HL-60 (cell line): Measurements from ENCODE around the gene PLXNB2.

Experiments used
- DNase-seq, 2 experiments: peaks; one replicate each; pipeline ENCODE4 v3.0.0-alpha.2; 2010 to 2020; ENCODE audit warnings: low read depth in 1 of 2, low spot score in 1 of 2
- H3K27ac ChIP-seq: fragments of 250-450 bp; sonication (Bioruptor Pico); replicated peaks from 2 replicates; pipeline ENCODE4 v1.5.1; 2020; ENCODE audit warnings: mild to moderate bottlenecking, moderate library complexity
- H3K27me3 ChIP-seq: fragments of 250-450 bp; sonication (Bioruptor Pico); 2 replicates; pipeline ENCODE4 v1.5.1; 2021; ENCODE audit warnings: mild to moderate bottlenecking, moderate library complexity; ENCODE audit not compliant: insufficient read depth, poor library complexity, severe bottlenecking
- H3K4me3 ChIP-seq: replicated peaks from 2 replicates; pipeline ENCODE4 v1.5.1; 2011; ENCODE audit warnings: mild to moderate bottlenecking, control low read depth, low read length; ENCODE audit not compliant: insufficient read depth
- CTCF ChIP-seq: IDR thresholded peaks from one replicate; pipeline ENCODE4 v1.5.1; 2011; ENCODE audit warnings: low read length, control low read depth, inconsistent platforms; ENCODE audit not compliant: insufficient read depth
- GABPA ChIP-seq: IDR thresholded peaks from 2 replicates; pipeline ENCODE4 v1.6.1; 2012; ENCODE audit warnings: low read depth
- POLR2AphosphoS5 ChIP-seq: IDR thresholded peaks from 2 replicates; pipeline ENCODE4 v1.6.1; 2012; ENCODE audit warnings: low read depth
- SPI1 ChIP-seq: IDR thresholded peaks from 2 replicates; pipeline ENCODE4 v1.6.1; 2012; ENCODE audit warnings: low read depth, mild to moderate bottlenecking, borderline replicate concordance
- TF ChIP-seq, protein P1 (sequence below): IDR thresholded peaks from 2 replicates; pipeline ENCODE4 v1.6.1; 2012; ENCODE audit warnings: low read depth; ENCODE audit not compliant: insufficient replicate concordance

Gene PLXNB2

GRCh38 chr22:50281384-50281760 is 26.1 kb downstream of the PLXNB2 start:
- H3K27ac ChIP-seq = no peak overlapping the region
- no peak for DNase-seq
- H3K27me3 ChIP-seq = no peaks in the 10 kb centered on the region
- H3K4me3 ChIP-seq = no peak overlapping the region
- no peak for TF ChIP-seq SPI1
- TF ChIP-seq, protein P1, sequence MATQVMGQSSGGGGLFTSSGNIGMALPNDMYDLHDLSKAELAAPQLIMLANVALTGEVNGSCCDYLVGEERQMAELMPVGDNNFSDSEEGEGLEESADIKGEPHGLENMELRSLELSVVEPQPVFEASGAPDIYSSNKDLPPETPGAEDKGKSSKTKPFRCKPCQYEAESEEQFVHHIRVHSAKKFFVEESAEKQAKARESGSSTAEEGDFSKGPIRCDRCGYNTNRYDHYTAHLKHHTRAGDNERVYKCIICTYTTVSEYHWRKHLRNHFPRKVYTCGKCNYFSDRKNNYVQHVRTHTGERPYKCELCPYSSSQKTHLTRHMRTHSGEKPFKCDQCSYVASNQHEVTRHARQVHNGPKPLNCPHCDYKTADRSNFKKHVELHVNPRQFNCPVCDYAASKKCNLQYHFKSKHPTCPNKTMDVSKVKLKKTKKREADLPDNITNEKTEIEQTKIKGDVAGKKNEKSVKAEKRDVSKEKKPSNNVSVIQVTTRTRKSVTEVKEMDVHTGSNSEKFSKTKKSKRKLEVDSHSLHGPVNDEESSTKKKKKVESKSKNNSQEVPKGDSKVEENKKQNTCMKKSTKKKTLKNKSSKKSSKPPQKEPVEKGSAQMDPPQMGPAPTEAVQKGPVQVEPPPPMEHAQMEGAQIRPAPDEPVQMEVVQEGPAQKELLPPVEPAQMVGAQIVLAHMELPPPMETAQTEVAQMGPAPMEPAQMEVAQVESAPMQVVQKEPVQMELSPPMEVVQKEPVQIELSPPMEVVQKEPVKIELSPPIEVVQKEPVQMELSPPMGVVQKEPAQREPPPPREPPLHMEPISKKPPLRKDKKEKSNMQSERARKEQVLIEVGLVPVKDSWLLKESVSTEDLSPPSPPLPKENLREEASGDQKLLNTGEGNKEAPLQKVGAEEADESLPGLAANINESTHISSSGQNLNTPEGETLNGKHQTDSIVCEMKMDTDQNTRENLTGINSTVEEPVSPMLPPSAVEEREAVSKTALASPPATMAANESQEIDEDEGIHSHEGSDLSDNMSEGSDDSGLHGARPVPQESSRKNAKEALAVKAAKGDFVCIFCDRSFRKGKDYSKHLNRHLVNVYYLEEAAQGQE = no peak
- no peak for TF ChIP-seq GABPA

GRCh38 chr22:50280708-50281383 is 26.6 kb downstream of the PLXNB2 start:
- Histone ChIP-seq H3K4me3 (no peak overlapping the region), H3K27me3 (no peaks in the 10 kb centered on the region), H3K27ac (no peak overlapping the region)
- DNase-seq = no peak
- no peak for TF ChIP-seq CTCF
- no peak for TF ChIP-seq POLR2AphosphoS5
- no peak for TF ChIP-seq GABPA
- TF ChIP-seq, protein P1 = no peak
- no peak for TF ChIP-seq SPI1

DNA sequence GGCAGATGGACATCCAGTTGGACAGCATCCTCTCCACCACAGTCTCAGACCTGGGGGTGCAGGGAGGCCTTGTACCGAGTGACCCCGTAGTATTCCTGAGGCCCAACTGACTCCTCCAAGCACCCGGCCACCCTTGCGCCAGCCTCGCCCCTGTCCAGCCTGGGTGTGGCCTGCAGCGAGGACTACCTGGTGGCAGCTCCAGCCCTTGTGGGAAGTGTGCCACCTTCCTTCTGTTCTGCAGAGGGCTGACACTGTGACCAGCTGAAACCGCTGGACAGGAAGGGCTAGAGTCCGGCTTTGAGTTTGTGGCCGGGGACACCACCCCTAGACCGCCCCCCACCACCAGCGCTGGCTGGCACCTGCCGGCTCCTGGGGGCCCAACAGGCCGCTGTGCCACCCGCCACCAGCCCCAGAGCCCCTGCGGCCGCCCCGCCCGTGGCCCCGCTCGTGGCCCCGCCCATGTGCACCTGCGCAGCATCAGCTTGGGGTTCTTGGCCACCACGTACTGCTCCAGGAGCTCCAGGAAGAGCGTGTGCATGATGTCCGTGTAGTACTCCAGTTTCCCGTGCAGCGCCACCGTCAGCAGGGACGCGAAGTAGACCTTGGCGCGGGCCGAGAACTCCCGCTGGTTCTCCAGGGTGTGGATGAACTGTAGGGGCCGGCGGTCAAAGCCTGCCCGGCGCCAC is 27.3 kb downstream of the PLXNB2 start:
- no peak overlapping the region for H3K4me3 ChIP-seq
- TF ChIP-seq CTCF (no peak), GABPA (no peak), POLR2AphosphoS5 (no peak), SPI1 (no peak)
- TF ChIP-seq, protein P1 = no peak
- no peaks in the 10 kb centered on the region for H3K27me3 ChIP-seq
- DNase-seq = no peak
- H3K27ac ChIP-seq = no peak overlapping the region
